Endothelial cell (in vitro differentiated cells): ENCODE measurements around the gene HIVEP3. TPM values are rescaled to one million over a fixed set of nuclear protein-coding genes. Genes with fewer than 3 reads are reported as not detected.
"Not testable (repeated sequence)": the region's sequence is repeated elsewhere in the genome, so short reads cannot be mapped to it uniquely, and the experiment has no call there.

ENCODE experiments used
- DNase-seq: peaks from one replicate; pipeline ENCODE4 v3.0.0; 2021; ENCODE audit warnings: low spot score
- H3K27ac Mint-ChIP-seq: one replicate; pipeline ENCODE4 v1.8.0; 2021; ENCODE audit warnings: mixed read lengths, inconsistent platforms; ENCODE audit not compliant: unreplicated experiment
- H3K27me3 Mint-ChIP-seq: one replicate; pipeline ENCODE4 v1.8.0; 2021; ENCODE audit warnings: mild to moderate bottlenecking, moderate library complexity, mixed read lengths, inconsistent platforms; ENCODE audit not compliant: unreplicated experiment
- H3K36me3 Mint-ChIP-seq: one replicate; pipeline ENCODE4 v1.8.0; 2021; ENCODE audit warnings: mild to moderate bottlenecking, low read depth, mixed read lengths, inconsistent platforms; ENCODE audit not compliant: unreplicated experiment
- H3K4me1 Mint-ChIP-seq: one replicate; pipeline ENCODE4 v1.8.0; 2021; ENCODE audit warnings: mild to moderate bottlenecking, mixed read lengths, inconsistent platforms; ENCODE audit not compliant: unreplicated experiment
- H3K4me3 Mint-ChIP-seq: one replicate; pipeline ENCODE4 v1.8.0; 2021; ENCODE audit warnings: mild to moderate bottlenecking, mixed read lengths, inconsistent platforms; ENCODE audit not compliant: unreplicated experiment
- H3K9me3 Mint-ChIP-seq: one replicate; pipeline ENCODE4 v1.8.0; 2021; ENCODE audit warnings: mixed read lengths, inconsistent platforms; ENCODE audit not compliant: unreplicated experiment
- CTCF ChIP-seq: fragments of 200-600 bp; sonication (generic); IDR thresholded peaks from one replicate; pipeline ENCODE4 v1.5.0; 2021; ENCODE audit warnings: antibody characterized with exemption; ENCODE audit not compliant: unreplicated experiment
- total RNA-seq: library from RNA; stranded (reverse); fragmentation: NEBNext Ultra II Directional; extraction: Animal tissue kit (Norgen Biotek cat#: 25700); gene quantifications from one replicate; pipeline ENCODE4 v1.2.1, GENCODE V29; 2021; ENCODE audit not compliant: unreplicated experiment

Gene HIVEP3
- total RNA-seq, 1 donor from 2014 or later = 8.9 TPM

DNA sequence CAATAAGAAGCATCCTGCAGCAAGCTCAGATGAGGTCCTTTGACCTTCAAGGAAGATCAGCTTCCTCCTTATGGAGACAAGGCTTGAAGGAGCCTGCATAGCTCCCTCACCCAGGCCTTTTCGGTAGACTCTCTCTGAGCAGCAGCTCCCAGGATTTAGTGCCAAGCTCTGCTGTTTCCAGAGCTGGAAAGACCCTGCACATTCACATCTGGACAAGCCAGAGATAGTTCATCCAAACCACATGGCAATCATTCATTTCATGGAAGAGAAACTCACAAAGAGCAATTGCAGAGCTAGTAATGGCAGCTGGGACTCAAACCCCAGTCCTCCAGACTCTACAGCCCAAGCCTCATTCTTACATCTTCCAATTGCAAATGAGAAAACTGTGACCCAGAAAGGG is 357.8 kb downstream of the HIVEP3 start:
- no peak for TF ChIP-seq CTCF
- Mint-ChIP-seq H3K36me3 (peaks cover 5% of the 10 kb centered on the region), H3K9me3 (peaks cover 6% of the 10 kb centered on the region), H3K27ac (no peak overlapping the region), H3K4me1 (peaks cover 2% of the 10 kb centered on the region), H3K4me3 (no peak overlapping the region), H3K27me3 (peaks cover 8% of the 10 kb centered on the region)
- no peak for DNase-seq

GRCh38 chr1:41560496-41560895 is 358.2 kb downstream of the HIVEP3 start:
- Mint-ChIP-seq H3K36me3 (peaks cover 9% of the 10 kb centered on the region), H3K4me1 (peaks cover 2% of the 10 kb centered on the region), H3K27me3 (peaks cover 8% of the 10 kb centered on the region), H3K4me3 (no peak overlapping the region), H3K27ac (no peak overlapping the region), H3K9me3 (peaks cover 6% of the 10 kb centered on the region)
- DNase-seq = no peak
- TF ChIP-seq CTCF = no peak

- Mint-ChIP-seq H3K4me1 (peaks cover 2% of the 10 kb centered on the region), H3K9me3 (peaks cover 6% of the 10 kb centered on the region), H3K27ac (no peak overlapping the region), H3K4me3 (no peak overlapping the region), H3K27me3 (peaks cover 8% of the 10 kb centered on the region), H3K36me3 (peaks cover 11% of the 10 kb centered on the region)
- no peak for DNase-seq
- TF ChIP-seq CTCF = no peak
These were observed 359.4 kb downstream of the HIVEP3 start for GRCh38 chr1:41559331-41559730.

DNA sequence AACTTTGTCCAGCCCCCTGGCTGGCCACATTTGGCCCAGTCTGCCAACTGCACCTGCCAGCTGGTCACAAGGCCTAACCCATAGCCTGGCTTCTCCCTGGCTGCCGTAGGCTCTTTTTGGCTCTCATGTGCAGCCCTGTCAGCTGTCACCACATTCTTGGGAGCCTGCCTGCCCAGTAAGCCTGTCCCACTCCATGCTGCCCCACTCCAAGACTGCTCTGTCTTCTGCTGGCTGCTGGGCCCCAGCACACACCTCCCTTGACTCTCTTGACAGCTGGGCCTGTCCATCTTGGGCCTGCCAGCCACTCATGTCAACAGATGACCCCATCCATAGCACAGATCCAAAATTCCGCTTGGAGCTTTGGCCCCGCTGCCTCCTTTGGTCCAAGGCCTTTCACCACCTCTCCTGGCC is 360.0 kb downstream of the HIVEP3 start:
- Mint-ChIP-seq H3K4me1 (peaks cover 2% of the 10 kb centered on the region), H3K9me3 (peaks cover 6% of the 10 kb centered on the region), H3K36me3 (peaks cover 11% of the 10 kb centered on the region), H3K27me3 (peaks cover 5% of the 10 kb centered on the region), H3K27ac (no peak overlapping the region), H3K4me3 (no peak overlapping the region)
- TF ChIP-seq CTCF = no peak
- DNase-seq = no peak

DNA sequence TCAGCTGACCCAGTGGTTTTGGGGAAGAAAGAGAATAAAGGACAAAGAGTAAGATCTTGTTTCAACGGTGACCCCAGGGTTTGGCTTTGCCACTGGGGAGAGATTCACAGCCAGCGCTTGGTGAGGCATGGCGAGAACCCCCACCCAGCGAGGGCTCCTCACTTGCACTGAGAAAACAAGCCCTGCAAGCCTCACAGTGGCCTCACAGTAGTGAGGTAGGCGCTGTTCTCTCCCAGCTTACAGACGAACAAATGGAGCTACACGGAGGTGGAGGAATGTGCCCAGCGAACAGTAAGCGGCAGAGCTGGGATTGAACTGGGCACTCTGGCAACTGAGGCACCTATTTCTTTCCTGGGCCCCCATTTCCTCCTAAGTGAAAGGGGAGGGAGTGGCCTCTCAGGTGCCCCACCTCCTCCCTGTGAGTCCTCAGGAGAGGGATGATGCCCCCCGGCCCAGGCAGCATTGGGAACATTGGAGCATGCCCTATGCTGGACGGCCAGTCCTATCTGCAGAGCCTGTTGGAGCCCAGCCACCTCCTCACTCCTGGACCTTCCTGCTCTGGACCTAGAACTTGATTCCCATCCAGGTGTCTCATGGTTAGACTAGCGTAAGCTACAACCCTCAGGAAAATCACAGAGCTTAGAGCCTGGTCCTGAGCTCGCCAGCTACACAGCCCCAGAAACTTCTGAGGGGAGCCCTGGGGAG is 360.8 kb downstream of the HIVEP3 start:
- peaks cover 7% of the 10 kb centered on the region for H3K27me3 Mint-ChIP-seq
- H3K4me1 Mint-ChIP-seq = peaks cover 2% of the 10 kb centered on the region
- H3K9me3 Mint-ChIP-seq = peaks cover 6% of the 10 kb centered on the region
- H3K27ac Mint-ChIP-seq = no peak overlapping the region
- no peak overlapping the region for H3K4me3 Mint-ChIP-seq
- peaks cover 11% of the 10 kb centered on the region for H3K36me3 Mint-ChIP-seq
- TF ChIP-seq CTCF = no peak
- DNase-seq = no peak

DNA sequence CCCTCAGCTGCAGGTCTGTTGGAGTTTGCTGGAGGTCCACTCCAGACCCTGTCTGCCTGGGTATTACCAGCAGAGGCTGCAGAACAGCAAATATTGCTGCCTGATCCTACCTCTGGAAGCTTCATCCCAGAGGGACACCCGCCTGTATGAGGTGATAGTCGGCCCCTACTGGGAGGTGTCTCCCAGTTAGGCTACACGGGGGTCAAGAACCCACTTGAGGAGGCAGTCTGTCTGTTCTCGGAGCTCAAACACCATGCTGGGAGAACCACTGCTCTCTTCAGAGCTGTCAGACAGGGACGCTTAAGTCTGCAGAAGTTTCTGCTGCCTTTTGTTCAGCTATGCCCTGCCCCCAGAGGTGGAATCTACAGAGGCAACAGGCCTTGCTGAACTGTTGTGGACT is 364.0 kb downstream of the HIVEP3 start:
- not testable (repeated sequence) for H3K27ac Mint-ChIP-seq, H3K9me3 Mint-ChIP-seq, H3K4me3 Mint-ChIP-seq, H3K4me1 Mint-ChIP-seq, H3K27me3 Mint-ChIP-seq, DNase-seq
- peaks cover 11% of the 10 kb centered on the region for H3K36me3 Mint-ChIP-seq
